Fibroblast of the aortic adventitia (primary cell): ENCODE data around the gene YBEY. TPM values are rescaled to one million over a fixed set of nuclear protein-coding genes. Genes with fewer than 3 reads are reported as not detected.

Experiments used
- DNase-seq: peaks from one replicate; pipeline ENCODE4 v3.0.0-alpha.2; 2010; ENCODE audit warnings: low read depth
- H3K4me3 ChIP-seq: 2 replicates; pipeline ENCODE4 v1.5.1; 2011; ENCODE audit warnings: low read depth, mild to moderate bottlenecking, control low read depth, low read length, moderate library complexity
- CTCF ChIP-seq: IDR thresholded peaks from 2 replicates; pipeline ENCODE4 v1.5.1; 2011; ENCODE audit warnings: mild to moderate bottlenecking, low read length, control low read depth, inconsistent platforms; ENCODE audit not compliant: insufficient read depth
- total RNA-seq: library from RNA; depleted of rRNA; stranded (reverse); fragments of >200 nt; gene quantifications from 2 replicates; pipeline ENCODE4 v1.2.3, GENCODE V29; 2012; ENCODE audit warnings: low replicate concordance

The YBEY gene
- total RNA-seq, 1 donor = 22.4 TPM

GRCh38 chr21:46287541-46287940, 1.4 kb downstream of the YBEY start:
- H3K4me3 ChIP-seq = no peak overlapping the region
- TF ChIP-seq CTCF = no peak
- no peak for DNase-seq

- no peak overlapping the region for H3K4me3 ChIP-seq
- no peak for TF ChIP-seq CTCF
- no peak for DNase-seq
Observed at GRCh38 chr21:46289655-46290179, 3.6 kb downstream of the YBEY start.

GRCh38 chr21:46291561-46291960, 5.4 kb downstream of the YBEY start:
- DNase-seq = no peak
- H3K4me3 ChIP-seq = no peak overlapping the region
- TF ChIP-seq CTCF = no peak

- H3K4me3 ChIP-seq = no peak overlapping the region
Observed at GRCh38 chr21:46294647-46295176, 8.6 kb downstream of the YBEY start.

GRCh38 chr21:46295177-46295770, 9.1 kb downstream of the YBEY start:
- DNase-seq = no peak
- TF ChIP-seq CTCF = no peak
- no peak overlapping the region for H3K4me3 ChIP-seq

More at GRCh38 chr21:46294647-46295176, 8.6 kb downstream of the YBEY start:
- TF ChIP-seq CTCF = no peak
- DNase-seq = peak; percentile 52

GRCh38 chr21:46295996-46296752, 10.0 kb downstream of the YBEY start:
- no peak overlapping the region for H3K4me3 ChIP-seq
- peak; percentile 39 for DNase-seq
- no peak for TF ChIP-seq CTCF
